Measurements from ENCODE around the gene TSPAN9.

GRCh38 chr12:3202734-3203446, 125.7 kb downstream of the TSPAN9 start:
- TF ChIP-seq CTCF (IDR thresholded peaks at IDR 0.05) (peak in 5 of 7 experiments; percentile 86 to 96 (median 93)), POLR2AphosphoS5 (IDR thresholded peaks at IDR 0.05) (no peak), POLR2A (IDR thresholded peaks at IDR 0.05) (no peak)
